Measurements from ENCODE around the gene PKP3. TPM values are rescaled to one million over a fixed set of nuclear protein-coding genes. Genes with fewer than 3 reads are reported as not detected.
A peak's percentile ranks its signal among the peaks of the same experiment; 100 is the strongest.

The PKP3 gene
- total and polyA plus RNA-seq, 2 donors from 2014 or later, result 1.9 to 3.6 TPM

DNA sequence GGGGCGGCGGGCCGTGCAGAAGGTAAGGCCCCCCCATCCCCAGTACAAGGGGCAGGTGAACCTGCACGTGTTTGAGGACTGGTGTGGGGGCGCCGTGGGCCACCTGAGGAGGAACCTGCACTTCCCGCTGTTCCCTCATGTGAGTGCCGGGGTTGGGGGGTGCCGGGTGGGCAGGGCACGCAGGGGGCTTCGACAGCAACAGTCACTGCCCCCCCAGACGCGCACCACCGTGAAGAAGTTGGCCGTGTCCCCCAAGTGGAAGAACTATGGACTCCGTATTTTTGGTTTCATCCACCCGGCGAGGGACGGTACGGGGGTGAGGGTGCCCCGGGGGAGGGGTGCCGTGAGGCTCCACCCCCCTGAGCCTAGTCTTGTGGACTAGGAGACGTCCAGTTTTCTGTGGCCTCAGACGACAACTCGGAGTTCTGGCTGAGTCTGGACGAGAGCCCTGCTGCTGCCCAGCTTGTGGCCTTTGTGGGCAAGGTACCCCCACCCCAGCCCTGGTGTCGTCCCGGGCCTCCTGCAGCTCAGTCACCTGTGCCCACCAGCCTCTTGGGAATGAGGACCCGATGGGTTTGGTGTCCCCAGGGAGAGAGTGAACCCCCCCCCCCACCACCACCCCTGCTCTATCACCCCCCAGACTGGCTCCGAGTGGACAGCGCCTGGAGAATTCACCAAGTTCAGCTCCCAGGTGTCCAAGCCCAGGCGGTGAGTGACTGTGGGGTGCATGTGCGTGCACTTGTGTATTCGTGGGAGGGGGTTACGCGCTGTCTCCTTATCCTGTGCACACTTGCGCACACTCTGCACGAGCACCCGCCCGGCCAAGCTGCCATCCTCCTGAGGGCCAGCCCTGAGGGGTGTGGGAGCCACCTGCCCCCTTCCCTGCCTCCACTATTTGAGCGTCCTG lies 20.9 kb upstream of the PKP3 start:
- TF ChIP-seq, protein P1, sequence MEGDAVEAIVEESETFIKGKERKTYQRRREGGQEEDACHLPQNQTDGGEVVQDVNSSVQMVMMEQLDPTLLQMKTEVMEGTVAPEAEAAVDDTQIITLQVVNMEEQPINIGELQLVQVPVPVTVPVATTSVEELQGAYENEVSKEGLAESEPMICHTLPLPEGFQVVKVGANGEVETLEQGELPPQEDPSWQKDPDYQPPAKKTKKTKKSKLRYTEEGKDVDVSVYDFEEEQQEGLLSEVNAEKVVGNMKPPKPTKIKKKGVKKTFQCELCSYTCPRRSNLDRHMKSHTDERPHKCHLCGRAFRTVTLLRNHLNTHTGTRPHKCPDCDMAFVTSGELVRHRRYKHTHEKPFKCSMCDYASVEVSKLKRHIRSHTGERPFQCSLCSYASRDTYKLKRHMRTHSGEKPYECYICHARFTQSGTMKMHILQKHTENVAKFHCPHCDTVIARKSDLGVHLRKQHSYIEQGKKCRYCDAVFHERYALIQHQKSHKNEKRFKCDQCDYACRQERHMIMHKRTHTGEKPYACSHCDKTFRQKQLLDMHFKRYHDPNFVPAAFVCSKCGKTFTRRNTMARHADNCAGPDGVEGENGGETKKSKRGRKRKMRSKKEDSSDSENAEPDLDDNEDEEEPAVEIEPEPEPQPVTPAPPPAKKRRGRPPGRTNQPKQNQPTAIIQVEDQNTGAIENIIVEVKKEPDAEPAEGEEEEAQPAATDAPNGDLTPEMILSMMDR (IDR thresholded peaks at IDR 0.05; ENCODE audit: borderline replicate concordance, extremely low read depth, insufficient read depth), result no peak
- Histone ChIP-seq H3K4me1 (ENCODE audit: control insufficient read depth in 2 of 3, insufficient read depth in 2 of 3, low read depth in 1 of 3, low read length in 3 of 3) (peaks cover 0 to 6% (median 0%) of the 10 kb centered on the region in 3 donors), H3K27ac (ENCODE audit: low read depth in 2 of 2, low read length in 2 of 2) (no peak overlapping the region), H3K4me3 (ENCODE audit: low read length in 3 of 3) (no peak overlapping the region), H3K36me3 (ENCODE audit: control insufficient read depth in 2 of 3, insufficient read depth in 3 of 3, low read length in 3 of 3) (no peaks in the 10 kb centered on the region), H3K27me3 (ENCODE audit: control insufficient read depth, insufficient read depth, low read length) (no peaks in the 10 kb centered on the region), H3K9ac (ENCODE audit: low read length in 3 of 3) (no peak overlapping the region), H3K9me3 (ENCODE audit: control insufficient read depth in 2 of 3, insufficient read depth in 1 of 3, low read length in 3 of 3) (no peaks in the 10 kb centered on the region)
- no peak for FAIRE-seq
- DNase-seq, result peak in 1 of 5 donors; percentile 66
- intact Hi-C loops (cut with DNase I), result no loop called here

DNA sequence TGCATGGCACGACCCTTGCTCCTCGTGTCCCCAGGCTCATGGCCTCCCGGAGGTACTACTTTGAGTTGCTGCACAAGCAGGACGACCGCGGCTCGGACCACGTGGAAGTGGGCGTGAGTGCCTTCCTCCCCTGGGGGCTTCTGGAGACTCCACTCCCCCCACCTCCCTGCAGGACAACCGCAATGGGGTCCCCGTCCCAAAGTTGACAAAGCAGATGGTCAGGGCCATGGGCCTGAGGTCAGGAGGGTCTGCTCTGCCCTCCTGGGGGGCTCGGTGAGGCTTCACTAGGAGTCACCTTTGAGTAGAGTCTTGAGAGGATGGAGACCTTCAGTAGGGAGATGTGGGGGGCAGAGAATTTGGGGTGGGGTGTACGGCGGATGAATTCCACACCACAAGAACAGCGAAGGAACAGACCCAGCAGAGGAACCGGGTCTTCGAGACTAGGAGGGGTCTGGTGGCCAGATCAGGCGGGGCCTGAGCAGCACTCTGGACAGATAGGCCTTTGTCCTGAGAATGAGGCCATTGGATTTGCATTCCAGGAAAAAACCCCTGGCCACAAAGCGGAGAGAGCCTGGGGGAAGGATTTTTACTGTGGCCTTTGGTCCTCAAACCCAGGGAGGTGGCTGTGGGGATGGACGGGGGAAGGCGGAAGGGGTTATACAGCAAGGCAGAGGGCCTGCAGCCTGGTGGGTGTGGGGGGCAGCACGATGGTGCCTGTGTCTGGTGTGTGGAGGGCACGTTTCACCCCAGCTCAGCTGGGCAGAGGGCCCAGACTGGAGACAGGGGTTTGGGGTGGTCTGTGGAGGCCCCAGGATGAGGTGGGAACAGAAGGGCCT lies 20.1 kb upstream of the PKP3 start:
- intact Hi-C loops (cut with DNase I), result no loop called here
- H3K27ac ChIP-seq (ENCODE audit: low read depth in 2 of 2, low read length in 2 of 2), result no peak overlapping the region
- DNase-seq (peak in 1 of 5 donors; percentile 68), FAIRE-seq (no peak)
- H3K4me1 ChIP-seq (ENCODE audit: control insufficient read depth in 2 of 3, insufficient read depth in 2 of 3, low read depth in 1 of 3, low read length in 3 of 3), result no peaks in the 10 kb centered on the region
- H3K27me3 ChIP-seq (ENCODE audit: control insufficient read depth, insufficient read depth, low read length), result no peaks in the 10 kb centered on the region
- H3K9me3 ChIP-seq (ENCODE audit: control insufficient read depth in 2 of 3, insufficient read depth in 1 of 3, low read length in 3 of 3), result no peaks in the 10 kb centered on the region
- H3K36me3 ChIP-seq (ENCODE audit: control insufficient read depth in 2 of 3, insufficient read depth in 3 of 3, low read length in 3 of 3), result no peaks in the 10 kb centered on the region
- H3K4me3 ChIP-seq (ENCODE audit: low read length in 3 of 3), result no peak overlapping the region
- TF ChIP-seq, protein P1 (IDR thresholded peaks at IDR 0.05; ENCODE audit: borderline replicate concordance, extremely low read depth, insufficient read depth), result no peak
- H3K9ac ChIP-seq (ENCODE audit: low read length in 3 of 3), result no peak overlapping the region

DNA sequence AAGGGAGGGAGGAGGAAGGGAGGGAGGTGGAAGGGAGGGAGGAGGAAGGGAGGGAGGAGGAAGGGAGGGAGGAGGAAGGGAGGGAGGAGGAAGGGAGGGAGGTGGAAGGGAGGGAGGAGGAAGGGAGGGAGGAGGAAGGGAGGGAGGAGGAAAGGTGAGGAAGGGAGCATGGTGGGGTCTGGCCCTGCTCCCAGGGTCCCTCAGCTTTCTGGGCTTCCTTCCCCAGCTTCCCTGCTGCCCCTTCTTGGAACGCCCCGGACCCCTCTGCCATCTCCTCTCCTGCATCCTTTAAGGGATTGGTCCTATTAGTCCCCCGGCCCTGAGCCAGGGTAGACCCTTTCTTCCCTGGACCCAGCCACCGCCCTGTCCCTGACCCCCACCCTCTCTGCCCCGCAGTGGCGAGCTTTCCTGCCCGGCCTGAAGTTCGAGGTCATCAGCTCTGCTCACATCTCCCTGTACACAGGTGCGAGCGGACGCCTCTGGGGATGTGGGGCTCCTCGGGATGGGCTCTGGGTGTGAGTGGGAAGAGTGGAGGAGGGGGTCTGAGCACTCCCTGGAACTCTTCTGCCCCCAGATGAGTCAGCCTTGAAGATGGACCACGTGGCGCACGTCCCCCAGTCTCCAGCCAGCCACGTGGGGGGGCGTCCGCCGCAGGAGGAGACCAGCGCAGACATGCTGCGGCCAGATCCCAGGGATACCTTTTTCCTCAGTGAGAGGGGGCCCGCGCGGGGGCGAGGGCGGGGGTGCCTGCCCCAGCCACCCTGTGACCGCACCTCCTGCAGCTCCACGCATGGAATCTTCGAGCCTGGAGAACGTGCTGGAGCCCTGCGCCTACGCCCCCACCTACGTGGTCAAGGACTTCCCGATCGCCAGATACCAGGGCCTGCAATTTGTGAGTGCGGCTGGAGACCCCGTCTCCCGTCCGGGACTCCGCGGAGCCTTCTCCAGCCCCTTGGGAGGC lies 18.7 kb upstream of the PKP3 start:
- intact Hi-C loops (cut with DNase I), result no loop called here
- Histone ChIP-seq H3K27me3 (ENCODE audit: control insufficient read depth, insufficient read depth, low read length) (no peaks in the 10 kb centered on the region), H3K27ac (ENCODE audit: low read depth in 2 of 2, low read length in 2 of 2) (no peak overlapping the region), H3K36me3 (ENCODE audit: control insufficient read depth in 2 of 3, insufficient read depth in 3 of 3, low read length in 3 of 3) (no peaks in the 10 kb centered on the region), H3K9ac (ENCODE audit: low read length in 3 of 3) (no peak overlapping the region), H3K4me3 (ENCODE audit: low read length in 3 of 3) (no peak overlapping the region), H3K4me1 (ENCODE audit: control insufficient read depth in 2 of 3, insufficient read depth in 2 of 3, low read depth in 1 of 3, low read length in 3 of 3) (no peaks in the 10 kb centered on the region), H3K9me3 (ENCODE audit: control insufficient read depth in 2 of 3, insufficient read depth in 1 of 3, low read length in 3 of 3) (no peaks in the 10 kb centered on the region)
- TF ChIP-seq, protein P1 (IDR thresholded peaks at IDR 0.05; ENCODE audit: borderline replicate concordance, extremely low read depth, insufficient read depth), result no peak
- FAIRE-seq (no peak), DNase-seq (no peak)
